ENCODE measurements around the gene P4HB.

- TF ChIP-seq, protein P1, sequence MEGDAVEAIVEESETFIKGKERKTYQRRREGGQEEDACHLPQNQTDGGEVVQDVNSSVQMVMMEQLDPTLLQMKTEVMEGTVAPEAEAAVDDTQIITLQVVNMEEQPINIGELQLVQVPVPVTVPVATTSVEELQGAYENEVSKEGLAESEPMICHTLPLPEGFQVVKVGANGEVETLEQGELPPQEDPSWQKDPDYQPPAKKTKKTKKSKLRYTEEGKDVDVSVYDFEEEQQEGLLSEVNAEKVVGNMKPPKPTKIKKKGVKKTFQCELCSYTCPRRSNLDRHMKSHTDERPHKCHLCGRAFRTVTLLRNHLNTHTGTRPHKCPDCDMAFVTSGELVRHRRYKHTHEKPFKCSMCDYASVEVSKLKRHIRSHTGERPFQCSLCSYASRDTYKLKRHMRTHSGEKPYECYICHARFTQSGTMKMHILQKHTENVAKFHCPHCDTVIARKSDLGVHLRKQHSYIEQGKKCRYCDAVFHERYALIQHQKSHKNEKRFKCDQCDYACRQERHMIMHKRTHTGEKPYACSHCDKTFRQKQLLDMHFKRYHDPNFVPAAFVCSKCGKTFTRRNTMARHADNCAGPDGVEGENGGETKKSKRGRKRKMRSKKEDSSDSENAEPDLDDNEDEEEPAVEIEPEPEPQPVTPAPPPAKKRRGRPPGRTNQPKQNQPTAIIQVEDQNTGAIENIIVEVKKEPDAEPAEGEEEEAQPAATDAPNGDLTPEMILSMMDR (IDR thresholded peaks at IDR 0.05; ENCODE audit: insufficient read depth, low read length), result no peak
- TF ChIP-seq, protein P2, sequence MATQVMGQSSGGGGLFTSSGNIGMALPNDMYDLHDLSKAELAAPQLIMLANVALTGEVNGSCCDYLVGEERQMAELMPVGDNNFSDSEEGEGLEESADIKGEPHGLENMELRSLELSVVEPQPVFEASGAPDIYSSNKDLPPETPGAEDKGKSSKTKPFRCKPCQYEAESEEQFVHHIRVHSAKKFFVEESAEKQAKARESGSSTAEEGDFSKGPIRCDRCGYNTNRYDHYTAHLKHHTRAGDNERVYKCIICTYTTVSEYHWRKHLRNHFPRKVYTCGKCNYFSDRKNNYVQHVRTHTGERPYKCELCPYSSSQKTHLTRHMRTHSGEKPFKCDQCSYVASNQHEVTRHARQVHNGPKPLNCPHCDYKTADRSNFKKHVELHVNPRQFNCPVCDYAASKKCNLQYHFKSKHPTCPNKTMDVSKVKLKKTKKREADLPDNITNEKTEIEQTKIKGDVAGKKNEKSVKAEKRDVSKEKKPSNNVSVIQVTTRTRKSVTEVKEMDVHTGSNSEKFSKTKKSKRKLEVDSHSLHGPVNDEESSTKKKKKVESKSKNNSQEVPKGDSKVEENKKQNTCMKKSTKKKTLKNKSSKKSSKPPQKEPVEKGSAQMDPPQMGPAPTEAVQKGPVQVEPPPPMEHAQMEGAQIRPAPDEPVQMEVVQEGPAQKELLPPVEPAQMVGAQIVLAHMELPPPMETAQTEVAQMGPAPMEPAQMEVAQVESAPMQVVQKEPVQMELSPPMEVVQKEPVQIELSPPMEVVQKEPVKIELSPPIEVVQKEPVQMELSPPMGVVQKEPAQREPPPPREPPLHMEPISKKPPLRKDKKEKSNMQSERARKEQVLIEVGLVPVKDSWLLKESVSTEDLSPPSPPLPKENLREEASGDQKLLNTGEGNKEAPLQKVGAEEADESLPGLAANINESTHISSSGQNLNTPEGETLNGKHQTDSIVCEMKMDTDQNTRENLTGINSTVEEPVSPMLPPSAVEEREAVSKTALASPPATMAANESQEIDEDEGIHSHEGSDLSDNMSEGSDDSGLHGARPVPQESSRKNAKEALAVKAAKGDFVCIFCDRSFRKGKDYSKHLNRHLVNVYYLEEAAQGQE (IDR thresholded peaks at IDR 0.05; ENCODE audit: insufficient replicate concordance, low read depth), result no peak
- TF ChIP-seq SPI1 (IDR thresholded peaks at IDR 0.05; ENCODE audit: borderline replicate concordance, low read depth) (no peak), POLR2AphosphoS5 (IDR thresholded peaks at IDR 0.05; ENCODE audit: low read depth) (no peak), GABPA (IDR thresholded peaks at IDR 0.05; ENCODE audit: low read depth) (no peak)
Observed at GRCh38 chr17:81809556-81809998, 50.8 kb downstream of the P4HB start.

Data from HL-60 (cell line).